Thyroid gland (tissue), 4 donors: ENCODE results near the gene LEFTY2. TPM values are rescaled to one million over a fixed set of nuclear protein-coding genes. Genes with fewer than 3 reads are reported as not detected.

Source experiments
- DNase-seq, 2 donors: peaks; one replicate each; pipeline ENCODE4 v3.0.0-alpha.2; 2019
- H3K27ac ChIP-seq, 3 donors: fragments of 200-600 bp; sonication (generic); 1 replicate in 2 of 3; 2 replicates in 1 of 3; pipeline ENCODE4 v1.5.1; 2016 to 2019; ENCODE audit warnings: mild to moderate bottlenecking in 1 of 3, moderate library complexity in 1 of 3
- H3K27me3 ChIP-seq: fragments of 200-600 bp; sonication (generic); one replicate; pipeline ENCODE4 v1.5.1; 2019
- H3K36me3 ChIP-seq, 2 donors: fragments of 200-600 bp; sonication (generic); one replicate each; pipeline ENCODE4 v1.5.1; 2016 to 2019
- H3K4me1 ChIP-seq, 2 donors: fragments of 200-600 bp; sonication (generic); one replicate each; pipeline ENCODE4 v1.5.1; 2017 to 2019
- H3K4me3 ChIP-seq, 3 donors: fragments of 200-600 bp; sonication (generic); replicated peaks in 1 of 3; 1 replicate in 2 of 3; 2 replicates in 1 of 3; pipeline ENCODE4 v1.5.1; 2016; ENCODE audit warnings: mild to moderate bottlenecking in 1 of 3
- H3K9me3 ChIP-seq: fragments of 200-600 bp; sonication (generic); one replicate; pipeline ENCODE4 v1.5.1; 2017
- POLR2A ChIP-seq, 2 donors: fragments of 450-650 bp; IDR thresholded peaks; one replicate each; pipeline ENCODE4 v1.6.1; 2017; ENCODE audit warnings: antibody characterized with exemption in 2 of 2, mild to moderate bottlenecking in 2 of 2, moderate library complexity in 1 of 2
- WGBS, 2 donors: methylation state at CpG; one replicate each; pipeline ENCODE4 v1.1.5; 2017; 5-methylcytosine and 5-hydroxymethylcytosine counted together
- intact Hi-C: fragments of 100-400 bp; cut with DNase I; formaldehyde crosslinking; loops from one replicate; pipeline ENCODE4 v1.15.1; 2023
- total RNA-seq, 4 donors: library from RNA; depleted of rRNA; stranded (reverse); fragments of >200 nt; gene quantifications; one replicate each; pipeline ENCODE4 v1.2.3, GENCODE V29; 2016
- TF ChIP-seq, protein P1 (sequence below), 6 experiments: fragments of 200-600 bp in 3 of 6; fragments of 450-650 bp in 3 of 6; sonication (generic) in 3 of 6; IDR thresholded peaks; one replicate each; pipeline ENCODE4 v1.5.1; 2016 to 2019; ENCODE audit warnings: antibody characterized with exemption in 6 of 6, mild to moderate bottlenecking in 2 of 6, inconsistent platforms in 1 of 6, moderate library complexity in 1 of 6

Gene LEFTY2
- total RNA-seq, 4 donors from 2014 or later = 0.11 to 0.29 TPM; not detected in 2

DNA sequence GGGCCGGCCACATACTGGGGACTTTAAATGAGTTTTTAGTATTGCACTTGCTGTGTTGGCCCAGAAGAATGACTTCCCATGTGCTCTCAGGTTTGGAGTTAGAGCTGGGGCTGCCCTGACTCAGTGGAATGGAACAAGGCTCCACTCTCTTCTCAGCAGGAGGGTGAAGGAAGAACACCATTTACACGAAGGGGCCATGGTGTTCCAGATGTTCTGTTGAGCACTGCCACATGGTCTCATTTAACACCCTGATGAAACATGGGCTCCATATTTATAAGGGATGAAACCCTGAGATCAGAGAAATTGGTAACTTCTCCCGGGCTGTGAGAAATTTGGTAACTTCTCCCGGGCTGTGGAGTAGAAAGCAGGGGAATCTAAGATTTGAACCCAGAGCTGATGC is 22.7 kb downstream of the LEFTY2 start:
- peaks cover 3 to 6% of the 10 kb centered on the region in 2 donors for H3K36me3 ChIP-seq
- H3K9me3 ChIP-seq = no peaks in the 10 kb centered on the region
- intact Hi-C loops = no loop called here
- peaks cover 3 to 11% of the 10 kb centered on the region in 2 donors for H3K4me1 ChIP-seq
- no peaks in the 10 kb centered on the region for H3K27me3 ChIP-seq
- no peak overlapping the region for H3K27ac ChIP-seq
- TF ChIP-seq, protein P1, sequence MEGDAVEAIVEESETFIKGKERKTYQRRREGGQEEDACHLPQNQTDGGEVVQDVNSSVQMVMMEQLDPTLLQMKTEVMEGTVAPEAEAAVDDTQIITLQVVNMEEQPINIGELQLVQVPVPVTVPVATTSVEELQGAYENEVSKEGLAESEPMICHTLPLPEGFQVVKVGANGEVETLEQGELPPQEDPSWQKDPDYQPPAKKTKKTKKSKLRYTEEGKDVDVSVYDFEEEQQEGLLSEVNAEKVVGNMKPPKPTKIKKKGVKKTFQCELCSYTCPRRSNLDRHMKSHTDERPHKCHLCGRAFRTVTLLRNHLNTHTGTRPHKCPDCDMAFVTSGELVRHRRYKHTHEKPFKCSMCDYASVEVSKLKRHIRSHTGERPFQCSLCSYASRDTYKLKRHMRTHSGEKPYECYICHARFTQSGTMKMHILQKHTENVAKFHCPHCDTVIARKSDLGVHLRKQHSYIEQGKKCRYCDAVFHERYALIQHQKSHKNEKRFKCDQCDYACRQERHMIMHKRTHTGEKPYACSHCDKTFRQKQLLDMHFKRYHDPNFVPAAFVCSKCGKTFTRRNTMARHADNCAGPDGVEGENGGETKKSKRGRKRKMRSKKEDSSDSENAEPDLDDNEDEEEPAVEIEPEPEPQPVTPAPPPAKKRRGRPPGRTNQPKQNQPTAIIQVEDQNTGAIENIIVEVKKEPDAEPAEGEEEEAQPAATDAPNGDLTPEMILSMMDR (IDR thresholded peaks at IDR 0.05) = no peak
- no peak for TF ChIP-seq POLR2A (IDR thresholded peaks at IDR 0.05)
- no peak for DNase-seq
- no peak overlapping the region for H3K4me3 ChIP-seq
- 86 to 93% methylated on average over 4 of the region's 4 CpGs for WGBS, 2 donors

DNA sequence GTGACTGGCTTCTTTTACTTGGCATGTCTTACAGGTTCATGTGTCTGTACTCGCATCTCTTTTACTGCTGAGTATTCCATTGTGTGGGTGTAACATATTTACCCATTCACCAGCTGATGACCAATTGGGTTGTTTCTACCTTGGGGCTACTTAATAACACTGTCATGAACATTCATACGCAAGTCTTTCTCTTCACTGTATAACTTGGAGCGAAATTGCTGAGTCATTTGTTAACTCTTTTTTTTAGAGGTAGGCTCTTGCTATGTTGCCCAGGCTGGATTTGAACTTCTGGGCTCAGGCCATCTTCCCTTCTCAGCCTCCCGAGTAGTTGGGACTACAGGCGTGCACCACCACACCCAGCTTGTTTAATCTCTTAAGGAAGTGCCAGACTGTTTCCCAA is 23.5 kb downstream of the LEFTY2 start:
- no peak for TF ChIP-seq POLR2A (IDR thresholded peaks at IDR 0.05)
- TF ChIP-seq, protein P1 (IDR thresholded peaks at IDR 0.05) = no peak
- intact Hi-C loops = no loop called here
- WGBS, 2 donors = 94 to 97% methylated on average over 5 of the region's 5 CpGs
- peaks cover 3 to 6% of the 10 kb centered on the region in 2 donors for H3K36me3 ChIP-seq
- H3K27me3 ChIP-seq = no peaks in the 10 kb centered on the region
- peaks cover 0 to 3% of the 10 kb centered on the region in 2 donors for H3K4me1 ChIP-seq
- no peak for DNase-seq
- no peak overlapping the region for H3K4me3 ChIP-seq
- H3K27ac ChIP-seq = no peak overlapping the region
- no peaks in the 10 kb centered on the region for H3K9me3 ChIP-seq

DNA sequence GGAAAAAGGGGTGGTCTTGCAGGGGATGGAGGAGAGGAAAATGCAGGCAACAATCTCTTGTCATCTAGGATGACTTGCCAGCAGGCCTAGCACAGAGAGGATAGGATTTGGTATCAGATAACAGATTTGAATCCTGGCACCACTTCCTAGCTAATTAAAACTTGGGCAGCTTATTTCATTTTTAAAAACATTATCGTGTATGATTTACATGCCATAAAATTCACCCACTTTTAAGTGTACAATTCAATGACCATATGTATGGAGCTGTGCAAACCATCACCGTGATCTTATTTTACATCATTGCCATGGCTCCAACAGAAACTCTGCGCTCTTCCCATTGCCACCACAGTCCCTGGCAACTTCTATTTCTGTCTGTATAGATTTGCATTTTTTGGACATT is 23.9 kb downstream of the LEFTY2 start:
- no peak for TF ChIP-seq POLR2A (IDR thresholded peaks at IDR 0.05)
- TF ChIP-seq, protein P1 (IDR thresholded peaks at IDR 0.05) = no peak
- H3K4me3 ChIP-seq = no peak overlapping the region
- H3K36me3 ChIP-seq = peaks cover 3 to 6% of the 10 kb centered on the region in 2 donors
- no peaks in the 10 kb centered on the region for H3K9me3 ChIP-seq
- H3K27me3 ChIP-seq = no peaks in the 10 kb centered on the region
- intact Hi-C loops = no loop called here
- WGBS, 2 donors = 93 to 94% methylated on average over 3 of the region's 3 CpGs
- H3K27ac ChIP-seq = no peak overlapping the region
- H3K4me1 ChIP-seq = no peaks in the 10 kb centered on the region
- no peak for DNase-seq

DNA sequence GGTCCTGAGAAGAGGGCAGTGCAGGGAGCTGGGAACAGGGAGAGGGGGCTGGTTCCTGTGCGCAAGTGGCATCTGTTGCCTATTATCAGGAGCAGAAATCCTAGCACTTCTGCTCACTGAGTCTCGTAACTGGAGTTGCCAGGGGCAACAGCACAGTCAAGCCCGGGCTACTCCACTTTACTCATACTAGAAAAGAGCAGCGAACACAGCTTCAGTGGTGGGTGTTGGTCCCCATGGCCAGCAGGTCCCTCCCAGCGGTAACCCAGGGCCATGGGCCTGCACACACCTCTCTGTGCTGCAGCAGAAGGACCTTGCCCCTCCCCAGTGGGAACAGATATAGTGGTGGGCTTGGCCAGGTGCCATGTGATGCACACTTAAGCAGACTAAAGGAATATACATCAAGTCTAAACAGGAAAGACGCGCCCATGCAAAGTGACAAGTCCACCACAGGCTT is 25.5 kb downstream of the LEFTY2 start:
- WGBS, 2 donors = 81 to 84% methylated on average over 7 of the region's 7 CpGs
- TF ChIP-seq POLR2A (IDR thresholded peaks at IDR 0.05) = no peak
- TF ChIP-seq, protein P1 (IDR thresholded peaks at IDR 0.05) = no peak
- Histone ChIP-seq H3K4me3 (no peak overlapping the region), H3K27ac (no peak overlapping the region), H3K36me3 (peaks cover 3 to 6% of the 10 kb centered on the region in 2 donors), H3K27me3 (no peaks in the 10 kb centered on the region), H3K9me3 (no peaks in the 10 kb centered on the region), H3K4me1 (peaks cover 0 to 8% of the 10 kb centered on the region in 2 donors)
- DNase-seq = no peak
- intact Hi-C loops = no loop called here

DNA sequence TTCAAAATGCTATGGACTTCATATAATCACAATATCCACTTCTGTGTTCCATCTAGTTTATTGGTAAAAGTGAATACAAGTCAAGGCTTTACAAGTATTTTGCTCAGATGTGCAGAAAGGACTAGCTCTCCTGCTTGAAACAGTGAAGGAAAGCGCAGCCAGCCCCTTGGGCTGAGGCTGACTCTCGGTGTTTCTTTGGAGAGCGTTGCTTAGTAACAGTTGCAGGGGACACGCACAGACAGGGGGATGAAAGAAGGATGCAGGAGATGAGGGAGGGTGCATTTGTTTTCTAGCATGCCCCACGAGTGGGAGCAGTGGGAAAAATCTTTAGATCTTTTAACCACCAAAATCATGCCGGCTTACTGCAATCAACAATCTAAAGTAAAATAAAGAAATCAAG is 26.1 kb downstream of the LEFTY2 start:
- peaks cover 0 to 8% of the 10 kb centered on the region in 2 donors for H3K4me1 ChIP-seq
- H3K36me3 ChIP-seq = peaks cover 2 to 4% of the 10 kb centered on the region in 2 donors
- no peaks in the 10 kb centered on the region for H3K27me3 ChIP-seq
- intact Hi-C loops = no loop called here
- no peak for TF ChIP-seq POLR2A (IDR thresholded peaks at IDR 0.05)
- TF ChIP-seq, protein P1 (IDR thresholded peaks at IDR 0.05) = no peak
- no peaks in the 10 kb centered on the region for H3K9me3 ChIP-seq
- 91% methylated on average over 6 of the region's 6 CpGs for WGBS, 2 donors
- no peak for DNase-seq
- no peak overlapping the region for H3K27ac ChIP-seq
- no peak overlapping the region for H3K4me3 ChIP-seq
